ENCODE results near the gene KRTAP10-11.
"Not testable (repeated sequence)": the region's sequence is repeated elsewhere in the genome, so short reads cannot be mapped to it uniquely, and the experiment has no call there.

KRTAP10-11 gene

GRCh38 chr21:44603911-44604310 is 42.3 kb upstream of the KRTAP10-11 start:
- Histone ChIP-seq H3K36me3 (ENCODE audit: control insufficient read depth in 5 of 5, insufficient read depth in 5 of 5, low read length in 5 of 5) (no peaks in the 10 kb centered on the region), H3K9ac (ENCODE audit: low read length in 5 of 5) (no peak overlapping the region), H3K9me3 (ENCODE audit: control insufficient read depth in 5 of 5, low read length in 5 of 5) (peaks cover 0 to 5% (median 2%) of the 10 kb centered on the region in 5 donors), H3K4me3 (ENCODE audit: low read depth in 1 of 5, low read length in 5 of 5) (no peak overlapping the region), H3K27ac (ENCODE audit: low read depth, low read length) (no peak overlapping the region), H3K4me1 (ENCODE audit: control insufficient read depth in 5 of 5, insufficient read depth in 5 of 5, low read length in 5 of 5) (no peaks in the 10 kb centered on the region), H3K27me3 (ENCODE audit: control insufficient read depth in 5 of 5, insufficient read depth in 4 of 5, low read length in 5 of 5) (peaks cover 9 to 36% (median 20%) of the 10 kb centered on the region in 5 donors)

- H3K27ac ChIP-seq (ENCODE audit: low read depth, low read length) = no peak overlapping the region
- peaks cover 8 to 20% (median 13%) of the 10 kb centered on the region in 5 donors for H3K27me3 ChIP-seq (ENCODE audit: control insufficient read depth in 5 of 5, insufficient read depth in 4 of 5, low read length in 5 of 5)
- H3K4me3 ChIP-seq (ENCODE audit: low read depth in 1 of 5, low read length in 5 of 5) = no peak overlapping the region
- H3K4me1 ChIP-seq (ENCODE audit: control insufficient read depth in 5 of 5, insufficient read depth in 5 of 5, low read length in 5 of 5) = no peaks in the 10 kb centered on the region
- H3K36me3 ChIP-seq (ENCODE audit: control insufficient read depth in 5 of 5, insufficient read depth in 5 of 5, low read length in 5 of 5) = no peaks in the 10 kb centered on the region
- no peak overlapping the region for H3K9ac ChIP-seq (ENCODE audit: low read length in 5 of 5)
- H3K9me3 ChIP-seq (ENCODE audit: control insufficient read depth in 5 of 5, low read length in 5 of 5) = peaks cover 2 to 25% (median 15%) of the 10 kb centered on the region in 5 donors
Observed at GRCh38 chr21:44606495-44606894, 39.7 kb upstream of the KRTAP10-11 start.

- H3K9ac ChIP-seq (ENCODE audit: low read length in 5 of 5) = no peak overlapping the region
- H3K27me3 ChIP-seq (ENCODE audit: control insufficient read depth in 5 of 5, insufficient read depth in 4 of 5, low read length in 5 of 5) = peaks cover 0 to 19% (median 10%) of the 10 kb centered on the region in 5 donors
- H3K4me1 ChIP-seq (ENCODE audit: control insufficient read depth in 5 of 5, insufficient read depth in 5 of 5, low read length in 5 of 5) = no peaks in the 10 kb centered on the region
- H3K9me3 ChIP-seq (ENCODE audit: control insufficient read depth in 5 of 5, low read length in 5 of 5) = peaks cover 2 to 30% (median 22%) of the 10 kb centered on the region in 5 donors
- no peaks in the 10 kb centered on the region for H3K36me3 ChIP-seq (ENCODE audit: control insufficient read depth in 5 of 5, insufficient read depth in 5 of 5, low read length in 5 of 5)
- H3K27ac ChIP-seq (ENCODE audit: low read depth, low read length) = no peak overlapping the region
- no peak overlapping the region for H3K4me3 ChIP-seq (ENCODE audit: low read depth in 1 of 5, low read length in 5 of 5)
Observed at GRCh38 chr21:44609193-44609592, 37.0 kb upstream of the KRTAP10-11 start.

- not testable (repeated sequence) for H3K9ac ChIP-seq (ENCODE audit: low read length in 5 of 5); H3K4me1 ChIP-seq (ENCODE audit: control insufficient read depth in 5 of 5, insufficient read depth in 5 of 5, low read length in 5 of 5); H3K27ac ChIP-seq (ENCODE audit: low read depth, low read length); H3K36me3 ChIP-seq (ENCODE audit: control insufficient read depth in 5 of 5, insufficient read depth in 5 of 5, low read length in 5 of 5); H3K4me3 ChIP-seq (ENCODE audit: low read depth in 1 of 5, low read length in 5 of 5)
- Histone ChIP-seq H3K27me3 (ENCODE audit: control insufficient read depth in 5 of 5, insufficient read depth in 4 of 5, low read length in 5 of 5) (peaks cover 0 to 21% (median 13%) of the 10 kb centered on the region in 5 donors), H3K9me3 (ENCODE audit: control insufficient read depth in 5 of 5, low read length in 5 of 5) (peaks cover 2 to 30% (median 22%) of the 10 kb centered on the region in 5 donors)
Observed at GRCh38 chr21:44610157-44610843, 35.9 kb upstream of the KRTAP10-11 start.

- Histone ChIP-seq H3K4me1 (ENCODE audit: control insufficient read depth in 5 of 5, insufficient read depth in 5 of 5, low read length in 5 of 5) (no peaks in the 10 kb centered on the region), H3K9ac (ENCODE audit: low read length in 5 of 5) (no peak overlapping the region), H3K27ac (ENCODE audit: low read depth, low read length) (no peak overlapping the region), H3K36me3 (ENCODE audit: control insufficient read depth in 5 of 5, insufficient read depth in 5 of 5, low read length in 5 of 5) (no peaks in the 10 kb centered on the region), H3K9me3 (ENCODE audit: control insufficient read depth in 5 of 5, low read length in 5 of 5) (peaks cover 2 to 30% (median 22%) of the 10 kb centered on the region in 5 donors), H3K27me3 (ENCODE audit: control insufficient read depth in 5 of 5, insufficient read depth in 4 of 5, low read length in 5 of 5) (peaks cover 4 to 29% (median 21%) of the 10 kb centered on the region in 5 donors), H3K4me3 (ENCODE audit: low read depth in 1 of 5, low read length in 5 of 5) (no peak overlapping the region)
Observed at GRCh38 chr21:44611551-44611950, 34.7 kb upstream of the KRTAP10-11 start.

- Histone ChIP-seq H3K9me3 (ENCODE audit: control insufficient read depth in 5 of 5, low read length in 5 of 5) (peaks cover 2 to 30% (median 22%) of the 10 kb centered on the region in 5 donors), H3K36me3 (ENCODE audit: control insufficient read depth in 5 of 5, insufficient read depth in 5 of 5, low read length in 5 of 5) (no peaks in the 10 kb centered on the region), H3K27ac (ENCODE audit: low read depth, low read length) (no peak within 1 kb of the TSS), H3K4me3 (ENCODE audit: low read depth in 1 of 5, low read length in 5 of 5) (no peak within 1 kb of the TSS), H3K4me1 (ENCODE audit: control insufficient read depth in 5 of 5, insufficient read depth in 5 of 5, low read length in 5 of 5) (no peaks in the 10 kb centered on the region), H3K9ac (ENCODE audit: low read length in 5 of 5) (no peak within 1 kb of the TSS), H3K27me3 (ENCODE audit: control insufficient read depth in 5 of 5, insufficient read depth in 4 of 5, low read length in 5 of 5) (peaks cover 4 to 29% (median 21%) of the 10 kb centered on the region in 5 donors)
Observed at GRCh38 chr21:44612029-44612486, 34.2 kb upstream of the KRTAP10-11 start, which contains the start of gene KRTAP10-8. TSS of gene KRTAP10-8 (plus strand) at chr21:44612079. CDS start at chr21:44612101, 22 bp downstream.

GRCh38 chr21:44612669-44613229 is 33.5 kb upstream of the KRTAP10-11 start:
- H3K4me3 ChIP-seq (ENCODE audit: low read depth in 1 of 5, low read length in 5 of 5) = no peak overlapping the region
- H3K4me1 ChIP-seq (ENCODE audit: control insufficient read depth in 5 of 5, insufficient read depth in 5 of 5, low read length in 5 of 5) = no peaks in the 10 kb centered on the region
- peaks cover 2 to 30% (median 22%) of the 10 kb centered on the region in 5 donors for H3K9me3 ChIP-seq (ENCODE audit: control insufficient read depth in 5 of 5, low read length in 5 of 5)
- peaks cover 4 to 29% (median 21%) of the 10 kb centered on the region in 5 donors for H3K27me3 ChIP-seq (ENCODE audit: control insufficient read depth in 5 of 5, insufficient read depth in 4 of 5, low read length in 5 of 5)
- no peak overlapping the region for H3K27ac ChIP-seq (ENCODE audit: low read depth, low read length)
- no peaks in the 10 kb centered on the region for H3K36me3 ChIP-seq (ENCODE audit: control insufficient read depth in 5 of 5, insufficient read depth in 5 of 5, low read length in 5 of 5)
- H3K9ac ChIP-seq (ENCODE audit: low read length in 5 of 5) = no peak overlapping the region

GRCh38 chr21:44613386-44614155 is 32.6 kb upstream of the KRTAP10-11 start:
- Histone ChIP-seq H3K4me1 (ENCODE audit: control insufficient read depth in 5 of 5, insufficient read depth in 5 of 5, low read length in 5 of 5) (peaks cover 0 to under 1% (median 0%) of the 10 kb centered on the region in 5 donors), H3K9me3 (ENCODE audit: control insufficient read depth in 5 of 5, low read length in 5 of 5) (peaks cover 2 to 30% (median 22%) of the 10 kb centered on the region in 5 donors), H3K27ac (ENCODE audit: low read depth, low read length) (no peak overlapping the region), H3K36me3 (ENCODE audit: control insufficient read depth in 5 of 5, insufficient read depth in 5 of 5, low read length in 5 of 5) (no peaks in the 10 kb centered on the region), H3K4me3 (ENCODE audit: low read depth in 1 of 5, low read length in 5 of 5) (no peak overlapping the region), H3K27me3 (ENCODE audit: control insufficient read depth in 5 of 5, insufficient read depth in 4 of 5, low read length in 5 of 5) (peaks cover 4 to 29% (median 21%) of the 10 kb centered on the region in 5 donors), H3K9ac (ENCODE audit: low read length in 5 of 5) (no peak overlapping the region)

GRCh38 chr21:44614161-44614631 is 32.0 kb upstream of the KRTAP10-11 start:
- Histone ChIP-seq H3K27me3 (ENCODE audit: control insufficient read depth in 5 of 5, insufficient read depth in 4 of 5, low read length in 5 of 5) (peaks cover 4 to 29% (median 21%) of the 10 kb centered on the region in 5 donors), H3K4me3 (ENCODE audit: low read depth in 1 of 5, low read length in 5 of 5) (no peak overlapping the region), H3K36me3 (ENCODE audit: control insufficient read depth in 5 of 5, insufficient read depth in 5 of 5, low read length in 5 of 5) (no peaks in the 10 kb centered on the region), H3K27ac (ENCODE audit: low read depth, low read length) (no peak overlapping the region), H3K4me1 (ENCODE audit: control insufficient read depth in 5 of 5, insufficient read depth in 5 of 5, low read length in 5 of 5) (peaks cover 0 to 5% (median 3%) of the 10 kb centered on the region in 5 donors), H3K9ac (ENCODE audit: low read length in 5 of 5) (no peak overlapping the region), H3K9me3 (ENCODE audit: control insufficient read depth in 5 of 5, low read length in 5 of 5) (peaks cover 2 to 26% (median 20%) of the 10 kb centered on the region in 5 donors)

Measured in subcutaneous abdominal adipose tissue (tissue), 5 donors.